K562 (cell line): Measurements from ENCODE around the gene PEX7. TPM values are rescaled to one million over a fixed set of nuclear protein-coding genes. Genes with fewer than 3 reads are reported as not detected.

ENCODE experiments used
- ATAC-seq: fragments of 200-7000 bp; cut with Tn5 transposase; 3 replicates; pipeline ENCODE4 v1.9.1; 2020; ENCODE audit warnings: moderate library complexity
- BruUV-seq: library from RNA; stranded (reverse); fragments of 400-500 nt; replicated peaks from 2 replicates; lab custom pipeline; 2021; lab: Mats Ljungman, UMichigan
- CTCF ChIA-PET: fragments of 300-600 bp; formaldehyde crosslinking; extraction: SDS; loops from one replicate; lab custom pipeline; 2021; ENCODE audit warnings: low intra/inter-chr PET ratio; lab: Yijun Ruan, JAX
- POLR2A ChIA-PET: fragments of 300-600, 350-650 bp; sonication (Branson Sonifier 250); formaldehyde crosslinking; extraction: SDS; loops from one replicate; lab custom pipeline; 2021; ENCODE audit warnings: antibody characterized with exemption, inconsistent platforms; lab: Yijun Ruan, JAX
- DNase-seq, 4 experiments: peaks; one replicate each; pipeline versions ENCODE4 v3.0.0 to v3.0.0-alpha.2; 2011 to 2018; ENCODE audit warnings: low spot score in 3 of 4, mixed read lengths in 3 of 4; ENCODE audit errors: extremely low read depth in 1 of 4
- FAIRE-seq: peaks from 2 replicates; lab custom pipeline; 2011; peaks lifted over from hg19 to GRCh38; lab: Jason Lieb, UNC
- H2AFZ ChIP-seq: 2 replicates; pipeline ENCODE4 v1.6.0; 2011; ENCODE audit warnings: low read depth, low read length, control low read depth, inconsistent platforms
- H3K27ac ChIP-seq: fragments of 200-600 bp; 3 replicates; pipeline ENCODE4 v1.8.0; 2011; ENCODE audit warnings: low read depth, mild to moderate bottlenecking, control low read depth, inconsistent platforms, low read length, moderate library complexity, mixed read lengths; ENCODE audit errors: extremely low read depth
- H3K27me3 ChIP-seq, 2 experiments: fragments of 300-600 bp in 1 of 2; 2 replicates in 1 of 2; 3 replicates in 1 of 2; pipeline versions ENCODE4 v1.6.0 to v1.8.0; 2011; ENCODE audit warnings: inconsistent platforms in 2 of 2, low read length in 2 of 2, mild to moderate bottlenecking in 1 of 2, mixed read lengths in 1 of 2, moderate library complexity in 1 of 2; ENCODE audit not compliant: control insufficient read depth in 2 of 2, insufficient read depth in 2 of 2
- H3K36me3 ChIP-seq: fragments of 300-600 bp; 3 replicates; pipeline ENCODE4 v1.8.0; 2011; ENCODE audit warnings: mild to moderate bottlenecking, low read length, inconsistent platforms; ENCODE audit not compliant: control insufficient read depth, insufficient read depth
- H3K4me1 ChIP-seq, 2 experiments: fragments of 200-600 bp in 1 of 2; replicated peaks in 1 of 2; 2 replicates in 1 of 2; 3 replicates in 1 of 2; pipeline versions ENCODE4 v1.5.1 to v1.8.0; 2011; ENCODE audit warnings: inconsistent platforms in 2 of 2, low read length in 2 of 2, mild to moderate bottlenecking in 1 of 2, mixed read lengths in 1 of 2, moderate library complexity in 1 of 2; ENCODE audit not compliant: control insufficient read depth in 2 of 2, insufficient read depth in 2 of 2
- H3K4me2 ChIP-seq: 2 replicates; pipeline ENCODE4 v1.6.1; 2011; ENCODE audit warnings: low read length, control low read depth, inconsistent platforms, mixed read lengths; ENCODE audit not compliant: insufficient read depth
- H3K4me3 ChIP-seq: fragments of 200-600 bp; sonication (generic), shearing (Covaris generic); 2 replicates; pipeline ENCODE4 v1.5.1; 2016; ENCODE audit warnings: control low read depth, inconsistent platforms
- H3K79me2 ChIP-seq: fragments of 200-600 bp; 3 replicates; pipeline ENCODE4 v1.8.0; 2011; ENCODE audit warnings: low read length, inconsistent platforms; ENCODE audit not compliant: control insufficient read depth, insufficient read depth
- H3K9ac ChIP-seq, 2 experiments: 2 replicates each; pipeline versions ENCODE4 v1.6.0 to v1.6.1; 2011; ENCODE audit warnings: low read depth in 2 of 2, low read length in 2 of 2, control low read depth in 1 of 2, inconsistent platforms in 1 of 2, mild to moderate bottlenecking in 1 of 2, mixed read lengths in 1 of 2; ENCODE audit not compliant: insufficient read depth in 1 of 2
- H3K9me1 ChIP-seq: one replicate; pipeline ENCODE4 v1.6.0; 2011; ENCODE audit warnings: inconsistent platforms, mild to moderate bottlenecking, low read length, moderate library complexity; ENCODE audit not compliant: control insufficient read depth, insufficient read depth
- H3K9me3 ChIP-seq: replicated peaks from 2 replicates; pipeline ENCODE4 v1.5.1; 2011; ENCODE audit warnings: low read depth, low read length, inconsistent platforms; ENCODE audit not compliant: control insufficient read depth, insufficient read depth
- H4K20me1 ChIP-seq: replicated peaks from 2 replicates; pipeline ENCODE4 v1.6.1; 2011; ENCODE audit warnings: low read length, inconsistent platforms, mixed read lengths; ENCODE audit not compliant: control insufficient read depth, insufficient read depth
- CBX3 ChIP-seq, 2 experiments: IDR thresholded peaks; 1 replicate in 1 of 2; 2 replicates in 1 of 2; pipeline ENCODE4 v1.6.1; 2012; ENCODE audit warnings: inconsistent platforms in 2 of 2, low read length in 2 of 2, borderline replicate concordance in 1 of 2, control low read depth in 1 of 2
- FOXK1 ChIP-seq: sonication (generic); formaldehyde crosslinking; IDR thresholded peaks from 2 replicates; pipeline ENCODE4 v1.8.0; 2022; ENCODE audit warnings: missing genetic modification reagents, mild to moderate bottlenecking, borderline replicate concordance
- HDAC2 ChIP-seq: fragments of 450-650 bp; IDR thresholded peaks from 2 replicates; pipeline ENCODE4 v1.6.1; 2016; ENCODE audit warnings: mild to moderate bottlenecking
- HES1 ChIP-seq: fragments of 450-650 bp; IDR thresholded peaks from 2 replicates; pipeline ENCODE4 v1.6.1; 2016; ENCODE audit warnings: low read depth, mild to moderate bottlenecking, moderate library complexity
- SP2 ChIP-seq: IDR thresholded peaks from 2 replicates; pipeline ENCODE4 v1.6.1; 2011; ENCODE audit warnings: mild to moderate bottlenecking, low read depth, low read length, moderate library complexity; ENCODE audit not compliant: poor library complexity, severe bottlenecking; ENCODE audit errors: extremely low read depth
- YY1 ChIP-seq, 3 experiments: IDR thresholded peaks; 2 replicates each; pipeline ENCODE4 v1.6.1; 2011; ENCODE audit warnings: low read length in 2 of 3, mild to moderate bottlenecking in 2 of 3, moderate library complexity in 2 of 3, borderline replicate concordance in 1 of 3, control low read depth in 1 of 3, low read depth in 1 of 3; ENCODE audit not compliant: insufficient read depth in 3 of 3, insufficient replicate concordance in 2 of 3, control insufficient read depth in 1 of 3, insufficient read length in 1 of 3; ENCODE audit errors: extremely low read depth in 1 of 3
- ZNF561 ChIP-seq: fragments of 450-650 bp; formaldehyde crosslinking; conservative IDR thresholded peaks from 2 replicates; pipeline ENCODE4 v1.4.0; 2020; ENCODE audit warnings: mild to moderate bottlenecking, moderate library complexity
- WGBS: fragments of 100-300 bp; shearing (Covaris generic); methylation state at CpG from one replicate; pipeline ENCODE4 v1.1.6; 2016; ENCODE audit warnings: low coverage, mixed read lengths; ENCODE audit not compliant: insufficient coverage; ENCODE audit errors: missing lambda C conversion rate; 5-methylcytosine and 5-hydroxymethylcytosine counted together
- in situ Hi-C: fragments of 300-500 bp; cut with MboI; formaldehyde crosslinking; loops from 4 replicates; pipeline ENCODE4 v1.15.0; 2018; ENCODE audit warnings: inconsistent platforms, mixed read lengths
- intact Hi-C: fragments of 100-400 bp; cut with micrococcal nuclease; formaldehyde crosslinking; loops from 2 replicates; pipeline ENCODE4 v1.14.2; 2022
- polyA plus RNA-seq, 8 experiments: library from polyadenylated mRNA; depleted of rRNA in 4 of 8; stranded (reverse) in 5 of 8; unstranded in 3 of 8; fragments of >200 nt; fragmentation: Nextera tagmentation in 2 of 8; fragmentation: Illumina TruSeq in 1 of 8; extraction: Ambion mirVana in 2 of 8; extraction: Trizol in 1 of 8; gene quantifications; 2 replicates each; pipeline versions ENCODE4 v1.2.1 to v1.2.3, GENCODE V29; 2011 to 2014; ENCODE audit warnings: inconsistent platforms in 1 of 8, missing spikeins in 1 of 8
- total RNA-seq, 7 experiments: library from RNA; depleted of rRNA in 6 of 7; stranded (reverse); fragments of >200 nt in 6 of 7; fragmentation: Illumina TruSeq in 2 of 7; extraction: Trizol in 2 of 7; gene quantifications; 2 replicates each; pipeline versions ENCODE4 v1.2.1 to v1.2.3, GENCODE V29; 2011 to 2021; ENCODE audit warnings: low replicate concordance in 1 of 7

Gene PEX7
- total and polyA plus RNA-seq, 9 of the 15 experiments (the other 6 are each of a cell fraction or from before 2014, with no cell fraction given), result 1.6 to 12.9 (median 9.1) TPM

- TF ChIP-seq YY1 (IDR thresholded peaks at IDR 0.05; ENCODE audit: borderline replicate concordance in 1 of 3, control insufficient read depth in 1 of 3, extremely low read depth in 1 of 3, insufficient read depth in 3 of 3, insufficient read length in 1 of 3, insufficient replicate concordance in 2 of 3, low read depth in 1 of 3, low read length in 2 of 3) (peak in 1 of 3 experiments; percentile 31), ZNF561 (no peak), CBX3 (IDR thresholded peaks at IDR 0.05; ENCODE audit: borderline replicate concordance in 1 of 2, low read length in 2 of 2) (peak in 1 of 2 experiments; percentile 90; a peak in 1 of 3 replicates)
These were observed 9.6 kb downstream of the PEX7 start (continued) for GRCh38 chr6:136831873-136832562.

GRCh38 chr6:136840276-136841001 lies 18.0 kb downstream of the PEX7 start:
- H2AFZ ChIP-seq, result no peak overlapping the region
- no peaks in the 10 kb centered on the region for H4K20me1 ChIP-seq
- H3K4me3 ChIP-seq, result no peak overlapping the region
- H3K79me2 ChIP-seq, result no peaks in the 10 kb centered on the region
- H3K9me1 ChIP-seq, result no peaks in the 10 kb centered on the region
- ChIA-PET CTCF (interaction anchor here (0.6 kb wide), 1 partner anchor 163 kb away, joined by 6 read pairs; no protein-coding TSS in a partner anchor), POLR2A (no interaction called here)
- in situ Hi-C loops, result loop anchor here (25.0 kb wide), 1 partner anchor 797 kb away; no protein-coding TSS in a partner anchor
- H3K36me3 ChIP-seq, result no peaks in the 10 kb centered on the region
- no peak overlapping the region for H3K4me2 ChIP-seq
- no peaks in the 10 kb centered on the region for H3K9me3 ChIP-seq
- 39% methylated on average over 4 of the region's 4 CpGs for WGBS
- BruUV-seq, result no TSS peak
- DNase-seq (no peak), FAIRE-seq (no peak), ATAC-seq (no peak)
- H3K27me3 ChIP-seq, result no peaks in the 10 kb centered on the region
- no peaks in the 10 kb centered on the region for H3K4me1 ChIP-seq
- no peak overlapping the region for H3K9ac ChIP-seq
- intact Hi-C loops, result loop anchor here (10.0 kb wide), 1 partner anchor 804 kb away; no protein-coding TSS in a partner anchor
- TF ChIP-seq SP2, result no peak
- TF ChIP-seq HES1, result no peak
- TF ChIP-seq FOXK1 (CRISPR knock-in tag), result no peak
- TF ChIP-seq HDAC2, result no peak
- H3K27ac ChIP-seq, result no peak overlapping the region
